ENCODE results near the gene TMEM256. TPM values are rescaled to one million over a fixed set of nuclear protein-coding genes. Genes with fewer than 3 reads are reported as not detected.

Gene TMEM256
- total RNA-seq, 3 donors from 2014 or later (not counting 1 experiment from before 2014, with no cell fraction given) = 31.8 to 35.9 (median 34.2) TPM

GRCh38 chr17:7361906-7362305, 42.0 kb downstream of the TMEM256 start:
- no peaks in the 10 kb centered on the region for H3K4me1 ChIP-seq (ENCODE audit: control insufficient read depth, insufficient read depth, low read length)
- H3K27ac ChIP-seq (ENCODE audit: low read length) = no peak overlapping the region
- ATAC-seq = no peak
- DNase-seq = no peak
- no peaks in the 10 kb centered on the region for H3K36me3 ChIP-seq (ENCODE audit: control insufficient read depth, insufficient read depth, low read length)
- H3K4me3 ChIP-seq (ENCODE audit: low read length) = no peak overlapping the region
- TF ChIP-seq, protein P1, sequence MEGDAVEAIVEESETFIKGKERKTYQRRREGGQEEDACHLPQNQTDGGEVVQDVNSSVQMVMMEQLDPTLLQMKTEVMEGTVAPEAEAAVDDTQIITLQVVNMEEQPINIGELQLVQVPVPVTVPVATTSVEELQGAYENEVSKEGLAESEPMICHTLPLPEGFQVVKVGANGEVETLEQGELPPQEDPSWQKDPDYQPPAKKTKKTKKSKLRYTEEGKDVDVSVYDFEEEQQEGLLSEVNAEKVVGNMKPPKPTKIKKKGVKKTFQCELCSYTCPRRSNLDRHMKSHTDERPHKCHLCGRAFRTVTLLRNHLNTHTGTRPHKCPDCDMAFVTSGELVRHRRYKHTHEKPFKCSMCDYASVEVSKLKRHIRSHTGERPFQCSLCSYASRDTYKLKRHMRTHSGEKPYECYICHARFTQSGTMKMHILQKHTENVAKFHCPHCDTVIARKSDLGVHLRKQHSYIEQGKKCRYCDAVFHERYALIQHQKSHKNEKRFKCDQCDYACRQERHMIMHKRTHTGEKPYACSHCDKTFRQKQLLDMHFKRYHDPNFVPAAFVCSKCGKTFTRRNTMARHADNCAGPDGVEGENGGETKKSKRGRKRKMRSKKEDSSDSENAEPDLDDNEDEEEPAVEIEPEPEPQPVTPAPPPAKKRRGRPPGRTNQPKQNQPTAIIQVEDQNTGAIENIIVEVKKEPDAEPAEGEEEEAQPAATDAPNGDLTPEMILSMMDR (IDR thresholded peaks at IDR 0.05) = no peak
- H3K27me3 ChIP-seq (ENCODE audit: control insufficient read depth, insufficient read depth, low read length) = no peaks in the 10 kb centered on the region
- Mint-ChIP-seq H3K4me1 (peaks cover 0 to 3% of the 10 kb centered on the region in 2 donors), H3K27me3 (ENCODE audit: low read depth in 2 of 2) (peaks cover 0 to 6% of the 10 kb centered on the region in 2 donors), H3K27ac (no peak overlapping the region), H3K36me3 (no peaks in the 10 kb centered on the region), H3K4me3 (no peak overlapping the region), H3K9me3 (no peaks in the 10 kb centered on the region)
- WGBS (ENCODE audit: insufficient coverage) = 52% methylated on average over 3 of the region's 3 CpGs
- intact Hi-C loops (cut with micrococcal nuclease) = no loop called here
- H3K9me3 ChIP-seq (ENCODE audit: control insufficient read depth, insufficient read depth, low read length) = no peaks in the 10 kb centered on the region

GRCh38 chr17:7357381-7357780, 46.5 kb downstream of the TMEM256 start:
- H3K4me1 Mint-ChIP-seq = peaks cover 7 to 30% of the 10 kb centered on the region in 2 donors
- intact Hi-C loops (cut with micrococcal nuclease) = loop anchor here (10.0 kb wide), 1 partner anchor 327 kb away; the partner anchor contains the start of genes TP53 and WRAP53
- H3K4me3 Mint-ChIP-seq = no peak overlapping the region
- no peaks in the 10 kb centered on the region for H3K27me3 ChIP-seq (ENCODE audit: control insufficient read depth, insufficient read depth, low read length)
- H3K4me1 ChIP-seq (ENCODE audit: control insufficient read depth, insufficient read depth, low read length) = peaks cover 33% of the 10 kb centered on the region
- peaks cover 0 to 6% of the 10 kb centered on the region in 2 donors for H3K27me3 Mint-ChIP-seq (ENCODE audit: low read depth in 2 of 2)
- TF ChIP-seq, protein P1 (IDR thresholded peaks at IDR 0.05) = no peak
- H3K4me3 ChIP-seq (ENCODE audit: low read length) = no peak overlapping the region
- no peaks in the 10 kb centered on the region for H3K36me3 ChIP-seq (ENCODE audit: control insufficient read depth, insufficient read depth, low read length)
- WGBS (ENCODE audit: insufficient coverage) = 94% methylated on average over 1 of the region's 2 CpGs
- DNase-seq = no peak
- H3K27ac Mint-ChIP-seq = no peak overlapping the region
- no peaks in the 10 kb centered on the region for H3K9me3 ChIP-seq (ENCODE audit: control insufficient read depth, insufficient read depth, low read length)
- H3K36me3 Mint-ChIP-seq = no peaks in the 10 kb centered on the region
- ATAC-seq = no peak
- no peaks in the 10 kb centered on the region for H3K9me3 Mint-ChIP-seq
- no peak overlapping the region for H3K27ac ChIP-seq (ENCODE audit: low read length)

GRCh38 chr17:7356756-7357155, 47.1 kb downstream of the TMEM256 start:
- H3K27ac Mint-ChIP-seq = no peak overlapping the region
- Histone ChIP-seq H3K4me3 (ENCODE audit: low read length) (no peak overlapping the region), H3K27me3 (ENCODE audit: control insufficient read depth, insufficient read depth, low read length) (no peaks in the 10 kb centered on the region), H3K9me3 (ENCODE audit: control insufficient read depth, insufficient read depth, low read length) (no peaks in the 10 kb centered on the region), H3K27ac (ENCODE audit: low read length) (no peak overlapping the region), H3K36me3 (ENCODE audit: control insufficient read depth, insufficient read depth, low read length) (no peaks in the 10 kb centered on the region), H3K4me1 (ENCODE audit: control insufficient read depth, insufficient read depth, low read length) (peaks cover 37% of the 10 kb centered on the region)
- intact Hi-C loops (cut with micrococcal nuclease) = loop anchor here (1.0 to 10.0 kb wide), 2 partner anchors 205 to 328 kb away; partner anchors contain the start of genes SENP3, TP53 and WRAP53
- no peaks in the 10 kb centered on the region for H3K36me3 Mint-ChIP-seq
- no peaks in the 10 kb centered on the region for H3K9me3 Mint-ChIP-seq
- WGBS (ENCODE audit: insufficient coverage) = 87% methylated on average over 8 of the region's 8 CpGs
- ATAC-seq (no peak), DNase-seq (no peak)
- no peak overlapping the region for H3K4me3 Mint-ChIP-seq
- TF ChIP-seq, protein P1 (IDR thresholded peaks at IDR 0.05) = no peak
- H3K27me3 Mint-ChIP-seq (ENCODE audit: low read depth in 2 of 2) = peaks cover 0 to 1% of the 10 kb centered on the region in 2 donors
- H3K4me1 Mint-ChIP-seq = peaks cover 9 to 33% of the 10 kb centered on the region in 2 donors

DNA sequence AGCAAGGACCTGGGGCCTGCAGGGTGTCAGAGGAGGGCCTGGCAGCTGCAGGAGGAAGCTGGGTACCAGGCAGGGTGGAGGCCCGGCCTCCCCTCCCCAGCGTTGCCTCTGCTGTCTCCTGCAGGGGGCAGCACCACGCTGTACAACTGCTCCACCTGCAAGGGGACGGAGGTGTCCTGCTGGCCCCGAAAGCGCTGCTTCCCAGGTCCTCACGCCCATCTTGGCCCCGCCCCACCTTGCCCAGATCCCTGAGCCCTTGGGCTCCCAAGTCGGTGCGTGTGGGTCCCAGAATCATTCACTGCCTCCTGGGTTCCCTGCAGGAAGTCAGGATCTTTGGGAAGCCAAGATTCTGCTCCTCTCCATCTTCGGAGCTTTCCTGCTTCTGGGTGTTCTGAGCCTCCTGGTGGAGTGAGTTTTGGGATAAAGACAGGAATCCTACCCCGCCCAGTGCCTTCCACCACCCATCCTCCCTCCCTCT, 47.8 kb downstream of the TMEM256 start:
- Mint-ChIP-seq H3K9me3 (no peaks in the 10 kb centered on the region), H3K27me3 (ENCODE audit: low read depth in 2 of 2) (no peaks in the 10 kb centered on the region), H3K4me3 (no peak overlapping the region), H3K4me1 (peaks cover 9 to 33% of the 10 kb centered on the region in 2 donors), H3K27ac (peak overlapping the region in 1 of 2 donors; percentile 52), H3K36me3 (no peaks in the 10 kb centered on the region)
- peak; percentile 76 to 91 for DNase-seq
- Histone ChIP-seq H3K27ac (ENCODE audit: low read length) (no peak overlapping the region), H3K9me3 (ENCODE audit: control insufficient read depth, insufficient read depth, low read length) (no peaks in the 10 kb centered on the region), H3K4me3 (ENCODE audit: low read length) (no peak overlapping the region), H3K27me3 (ENCODE audit: control insufficient read depth, insufficient read depth, low read length) (no peaks in the 10 kb centered on the region), H3K4me1 (ENCODE audit: control insufficient read depth, insufficient read depth, low read length) (peaks cover 41% of the 10 kb centered on the region), H3K36me3 (ENCODE audit: control insufficient read depth, insufficient read depth, low read length) (no peaks in the 10 kb centered on the region)
- intact Hi-C loops (cut with micrococcal nuclease) = loop anchor here (1.0 to 10.0 kb wide), 2 partner anchors 205 to 329 kb away; partner anchors contain the start of genes SENP3, TP53 and WRAP53
- peak; percentile 46 to 80 (median 54) for ATAC-seq
- TF ChIP-seq, protein P1 (IDR thresholded peaks at IDR 0.05) = peak; percentile 91
- WGBS (ENCODE audit: insufficient coverage) = under 1% methylated on average over 10 of the region's 12 CpGs

Data from natural killer cell (primary cell).